Measurements from ENCODE around the gene SHROOM3. TPM values are rescaled to one million over a fixed set of nuclear protein-coding genes. Genes with fewer than 3 reads are reported as not detected.

Gene SHROOM3
- total RNA-seq, 2 donors from 2014 or later = 56.7 to 96.0 TPM

GRCh38 chr4:76562161-76562560, 127.1 kb downstream of the SHROOM3 start:
- 59 to 61% methylated on average over 2 of the region's 2 CpGs for WGBS, 2 donors
- no peak for DNase-seq

GRCh38 chr4:76562836-76563453, 127.9 kb downstream of the SHROOM3 start:
- TF ChIP-seq POLR2A (IDR thresholded peaks at IDR 0.05) = no peak
- TF ChIP-seq CTCF (IDR thresholded peaks at IDR 0.05) = no peak
- Histone ChIP-seq H3K36me3 (replicated peaks in 1 of 2; ENCODE audit: insufficient read depth in 1 of 2, low read depth in 2 of 2) (no peaks in the 10 kb centered on the region), H3K27ac (peak overlapping the region; percentile 35 to 64 (median 54)), H3K4me1 (peaks cover 14% of the 10 kb centered on the region), H3K9me3 (no peaks in the 10 kb centered on the region), H3K27me3 (no peaks in the 10 kb centered on the region), H3K4me3 (no peak overlapping the region)
- no peak for DNase-seq
- WGBS, 2 donors = 66 to 68% methylated on average over 4 of the region's 4 CpGs
- ATAC-seq = peak; percentile 29
- intact Hi-C loops (cut with DNase I) = no loop called here

More at GRCh38 chr4:76562161-76562560, 127.1 kb downstream of the SHROOM3 start:
- Histone ChIP-seq H3K27me3 (no peaks in the 10 kb centered on the region), H3K36me3 (replicated peaks in 1 of 2; ENCODE audit: insufficient read depth in 1 of 2, low read depth in 2 of 2) (no peaks in the 10 kb centered on the region), H3K4me1 (peaks cover 14% of the 10 kb centered on the region), H3K27ac (peak overlapping the region in 2 of 4 donors; percentile 35 to 64), H3K9me3 (no peaks in the 10 kb centered on the region), H3K4me3 (no peak overlapping the region)
- no peak for TF ChIP-seq POLR2A (IDR thresholded peaks at IDR 0.05)
- TF ChIP-seq CTCF (IDR thresholded peaks at IDR 0.05) = no peak
- peak; percentile 35 for ATAC-seq
- intact Hi-C loops (cut with DNase I) = no loop called here

- intact Hi-C loops (cut with DNase I) = no loop called here
- peak overlapping the region; percentile 35 to 72 (median 60) for H3K27ac ChIP-seq
Measured at GRCh38 chr4:76563454-76564122, 128.6 kb downstream of the SHROOM3 start.

GRCh38 chr4:76564123-76564915, 129.3 kb downstream of the SHROOM3 start:
- H3K27ac ChIP-seq = peak overlapping the region in 3 of 4 donors; percentile 27 to 72 (median 57)
- no peak for ATAC-seq
- H3K36me3 ChIP-seq (replicated peaks in 1 of 2; ENCODE audit: insufficient read depth in 1 of 2, low read depth in 2 of 2) = no peaks in the 10 kb centered on the region
- no peaks in the 10 kb centered on the region for H3K9me3 ChIP-seq
- TF ChIP-seq CTCF (IDR thresholded peaks at IDR 0.05) (no peak), POLR2A (IDR thresholded peaks at IDR 0.05) (no peak)
- H3K4me3 ChIP-seq = no peak overlapping the region
- WGBS, 2 donors = 92 to 95% methylated on average over 4 of the region's 4 CpGs
- peaks cover 17% of the 10 kb centered on the region for H3K4me1 ChIP-seq
- no peaks in the 10 kb centered on the region for H3K27me3 ChIP-seq
- DNase-seq = no peak
- intact Hi-C loops (cut with DNase I) = no loop called here

More at GRCh38 chr4:76563454-76564122, 128.6 kb downstream of the SHROOM3 start:
- ATAC-seq (peak; percentile 82), DNase-seq (peak in 3 of 4 donors; percentile 35 to 64 (median 64))
- Histone ChIP-seq H3K4me3 (no peak overlapping the region), H3K9me3 (no peaks in the 10 kb centered on the region), H3K27me3 (no peaks in the 10 kb centered on the region), H3K36me3 (replicated peaks in 1 of 2; ENCODE audit: insufficient read depth in 1 of 2, low read depth in 2 of 2) (no peaks in the 10 kb centered on the region), H3K4me1 (peaks cover 14% of the 10 kb centered on the region)
- WGBS, 2 donors = 77 to 80% methylated on average over 7 of the region's 7 CpGs
- no peak for TF ChIP-seq CTCF (IDR thresholded peaks at IDR 0.05)
- no peak for TF ChIP-seq POLR2A (IDR thresholded peaks at IDR 0.05)

All from body of pancreas (tissue), 4 donors.